Keratinocyte (primary cell): Measurements from ENCODE around the gene MLXIPL.

Experiments
- EZH2 ChIP-seq: IDR thresholded peaks from one replicate; pipeline ENCODE4 v1.6.1; 2012; ENCODE audit warnings: inconsistent platforms, mild to moderate bottlenecking, low read length, moderate library complexity
- TF ChIP-seq, protein P1 (sequence below), 3 experiments: IDR thresholded peaks in 1 of 3; conservative IDR thresholded peaks in 1 of 3; optimal IDR thresholded peaks in 1 of 3; 2 replicates in 2 of 3; 3 replicates in 1 of 3; pipeline versions ENCODE3 to v1.5.1; 2011; ENCODE audit warnings: low read length in 3 of 3, mild to moderate bottlenecking in 3 of 3, moderate library complexity in 2 of 3, control low read depth in 1 of 3, inconsistent platforms in 1 of 3; ENCODE audit not compliant: insufficient read depth in 2 of 3; ENCODE audit errors: extremely low read depth in 1 of 3

DNA sequence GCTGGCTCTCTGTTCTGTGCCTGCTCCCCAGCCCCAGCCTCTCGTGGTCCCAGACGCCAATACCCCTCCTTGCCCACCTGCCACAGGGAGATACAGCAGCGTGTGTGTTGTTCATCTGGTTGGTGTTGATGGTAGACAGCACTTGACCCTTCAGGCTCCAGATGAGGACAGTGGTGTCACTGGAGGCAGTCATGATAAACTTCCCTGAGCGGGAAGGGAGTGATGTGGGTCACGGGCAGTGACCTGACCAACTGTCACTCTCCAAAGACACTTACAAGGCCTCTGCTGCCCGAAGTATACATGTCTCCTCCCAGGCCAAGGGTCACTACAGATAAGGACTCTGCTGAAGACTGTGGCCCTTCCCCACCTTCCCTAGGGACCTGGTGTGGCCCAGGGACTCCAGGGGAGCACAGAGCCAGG, 51.5 kb downstream of the MLXIPL start:
- TF ChIP-seq EZH2: no peak
- TF ChIP-seq, protein P1, sequence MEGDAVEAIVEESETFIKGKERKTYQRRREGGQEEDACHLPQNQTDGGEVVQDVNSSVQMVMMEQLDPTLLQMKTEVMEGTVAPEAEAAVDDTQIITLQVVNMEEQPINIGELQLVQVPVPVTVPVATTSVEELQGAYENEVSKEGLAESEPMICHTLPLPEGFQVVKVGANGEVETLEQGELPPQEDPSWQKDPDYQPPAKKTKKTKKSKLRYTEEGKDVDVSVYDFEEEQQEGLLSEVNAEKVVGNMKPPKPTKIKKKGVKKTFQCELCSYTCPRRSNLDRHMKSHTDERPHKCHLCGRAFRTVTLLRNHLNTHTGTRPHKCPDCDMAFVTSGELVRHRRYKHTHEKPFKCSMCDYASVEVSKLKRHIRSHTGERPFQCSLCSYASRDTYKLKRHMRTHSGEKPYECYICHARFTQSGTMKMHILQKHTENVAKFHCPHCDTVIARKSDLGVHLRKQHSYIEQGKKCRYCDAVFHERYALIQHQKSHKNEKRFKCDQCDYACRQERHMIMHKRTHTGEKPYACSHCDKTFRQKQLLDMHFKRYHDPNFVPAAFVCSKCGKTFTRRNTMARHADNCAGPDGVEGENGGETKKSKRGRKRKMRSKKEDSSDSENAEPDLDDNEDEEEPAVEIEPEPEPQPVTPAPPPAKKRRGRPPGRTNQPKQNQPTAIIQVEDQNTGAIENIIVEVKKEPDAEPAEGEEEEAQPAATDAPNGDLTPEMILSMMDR (optimal IDR thresholded peaks at IDR 0.05 in 1 of 3, IDR thresholded peaks at IDR 0.05 in 1 of 3, conservative IDR thresholded peaks at IDR 0.05 in 1 of 3; ENCODE audit: extremely low read depth in 1 of 3, insufficient read depth in 2 of 3, low read length in 3 of 3): no peak
